ENCODE measurements around the gene DDX4.
"Not testable (repeated sequence)": the region's sequence is repeated elsewhere in the genome, so short reads cannot be mapped to it uniquely, and the experiment has no call there.

DDX4 gene

DNA sequence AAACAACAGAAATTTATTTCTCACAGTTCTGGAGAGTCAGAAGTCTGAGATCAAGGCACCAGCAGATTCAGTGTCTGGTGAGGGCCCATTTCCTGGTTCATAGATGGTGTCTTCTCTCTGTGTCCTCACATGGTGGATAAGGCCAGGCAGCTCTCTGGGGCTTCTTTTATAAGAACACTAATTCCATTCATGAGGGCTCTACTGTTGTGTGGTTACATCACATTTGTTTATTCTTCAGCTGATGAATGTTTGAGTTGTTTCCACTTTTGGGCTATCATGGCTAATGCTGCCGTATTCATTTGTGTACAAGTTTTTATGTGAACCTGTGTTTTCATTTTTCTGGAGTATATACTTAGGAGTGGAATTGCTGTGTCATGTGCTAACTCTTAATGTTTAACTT lies 35.2 kb downstream of the DDX4 start:
- Histone ChIP-seq H3K27me3 (ENCODE audit: insufficient read depth, poor library complexity, severe bottlenecking) (no peaks in the 10 kb centered on the region), H3K27ac (replicated peaks) (no peak overlapping the region), H3K4me3 (replicated peaks; ENCODE audit: insufficient read depth, low read length) (no peak overlapping the region)
- TF ChIP-seq, protein P1, sequence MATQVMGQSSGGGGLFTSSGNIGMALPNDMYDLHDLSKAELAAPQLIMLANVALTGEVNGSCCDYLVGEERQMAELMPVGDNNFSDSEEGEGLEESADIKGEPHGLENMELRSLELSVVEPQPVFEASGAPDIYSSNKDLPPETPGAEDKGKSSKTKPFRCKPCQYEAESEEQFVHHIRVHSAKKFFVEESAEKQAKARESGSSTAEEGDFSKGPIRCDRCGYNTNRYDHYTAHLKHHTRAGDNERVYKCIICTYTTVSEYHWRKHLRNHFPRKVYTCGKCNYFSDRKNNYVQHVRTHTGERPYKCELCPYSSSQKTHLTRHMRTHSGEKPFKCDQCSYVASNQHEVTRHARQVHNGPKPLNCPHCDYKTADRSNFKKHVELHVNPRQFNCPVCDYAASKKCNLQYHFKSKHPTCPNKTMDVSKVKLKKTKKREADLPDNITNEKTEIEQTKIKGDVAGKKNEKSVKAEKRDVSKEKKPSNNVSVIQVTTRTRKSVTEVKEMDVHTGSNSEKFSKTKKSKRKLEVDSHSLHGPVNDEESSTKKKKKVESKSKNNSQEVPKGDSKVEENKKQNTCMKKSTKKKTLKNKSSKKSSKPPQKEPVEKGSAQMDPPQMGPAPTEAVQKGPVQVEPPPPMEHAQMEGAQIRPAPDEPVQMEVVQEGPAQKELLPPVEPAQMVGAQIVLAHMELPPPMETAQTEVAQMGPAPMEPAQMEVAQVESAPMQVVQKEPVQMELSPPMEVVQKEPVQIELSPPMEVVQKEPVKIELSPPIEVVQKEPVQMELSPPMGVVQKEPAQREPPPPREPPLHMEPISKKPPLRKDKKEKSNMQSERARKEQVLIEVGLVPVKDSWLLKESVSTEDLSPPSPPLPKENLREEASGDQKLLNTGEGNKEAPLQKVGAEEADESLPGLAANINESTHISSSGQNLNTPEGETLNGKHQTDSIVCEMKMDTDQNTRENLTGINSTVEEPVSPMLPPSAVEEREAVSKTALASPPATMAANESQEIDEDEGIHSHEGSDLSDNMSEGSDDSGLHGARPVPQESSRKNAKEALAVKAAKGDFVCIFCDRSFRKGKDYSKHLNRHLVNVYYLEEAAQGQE (IDR thresholded peaks at IDR 0.05; ENCODE audit: insufficient replicate concordance, low read depth) = no peak
- TF ChIP-seq GABPA (IDR thresholded peaks at IDR 0.05; ENCODE audit: low read depth) (no peak), POLR2AphosphoS5 (IDR thresholded peaks at IDR 0.05; ENCODE audit: low read depth) (no peak), SPI1 (IDR thresholded peaks at IDR 0.05; ENCODE audit: borderline replicate concordance, low read depth) (no peak)
- TF ChIP-seq, protein P2, sequence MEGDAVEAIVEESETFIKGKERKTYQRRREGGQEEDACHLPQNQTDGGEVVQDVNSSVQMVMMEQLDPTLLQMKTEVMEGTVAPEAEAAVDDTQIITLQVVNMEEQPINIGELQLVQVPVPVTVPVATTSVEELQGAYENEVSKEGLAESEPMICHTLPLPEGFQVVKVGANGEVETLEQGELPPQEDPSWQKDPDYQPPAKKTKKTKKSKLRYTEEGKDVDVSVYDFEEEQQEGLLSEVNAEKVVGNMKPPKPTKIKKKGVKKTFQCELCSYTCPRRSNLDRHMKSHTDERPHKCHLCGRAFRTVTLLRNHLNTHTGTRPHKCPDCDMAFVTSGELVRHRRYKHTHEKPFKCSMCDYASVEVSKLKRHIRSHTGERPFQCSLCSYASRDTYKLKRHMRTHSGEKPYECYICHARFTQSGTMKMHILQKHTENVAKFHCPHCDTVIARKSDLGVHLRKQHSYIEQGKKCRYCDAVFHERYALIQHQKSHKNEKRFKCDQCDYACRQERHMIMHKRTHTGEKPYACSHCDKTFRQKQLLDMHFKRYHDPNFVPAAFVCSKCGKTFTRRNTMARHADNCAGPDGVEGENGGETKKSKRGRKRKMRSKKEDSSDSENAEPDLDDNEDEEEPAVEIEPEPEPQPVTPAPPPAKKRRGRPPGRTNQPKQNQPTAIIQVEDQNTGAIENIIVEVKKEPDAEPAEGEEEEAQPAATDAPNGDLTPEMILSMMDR (IDR thresholded peaks at IDR 0.05; ENCODE audit: insufficient read depth, low read length) = no peak
- no peak for DNase-seq (ENCODE audit: low read depth in 1 of 2, low spot score in 1 of 2)

DNA sequence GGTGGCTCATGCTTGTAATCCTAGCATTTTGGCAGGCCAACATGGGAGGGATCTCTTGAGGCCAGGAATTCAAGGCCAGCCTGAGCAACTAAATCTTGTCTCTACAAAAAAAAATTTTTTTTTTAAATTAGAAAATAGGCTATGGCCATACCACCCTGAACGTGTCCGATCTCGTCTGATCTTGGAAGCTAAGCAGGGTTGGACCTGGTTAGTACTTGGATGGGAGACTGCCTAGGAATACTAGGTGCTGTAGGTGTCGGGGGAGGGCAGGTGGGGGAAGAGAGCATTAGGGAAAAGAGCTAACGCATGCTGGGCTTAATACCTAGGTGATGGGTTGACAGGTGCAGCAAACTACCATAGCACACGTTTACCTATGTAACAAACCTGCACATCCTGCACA lies 39.5 kb downstream of the DDX4 start:
- TF ChIP-seq, protein P2 (IDR thresholded peaks at IDR 0.05; ENCODE audit: insufficient read depth, low read length) = no peak
- TF ChIP-seq, protein P1 (IDR thresholded peaks at IDR 0.05; ENCODE audit: insufficient replicate concordance, low read depth) = no peak
- TF ChIP-seq POLR2AphosphoS5 (IDR thresholded peaks at IDR 0.05; ENCODE audit: low read depth) = no peak
- no peak for TF ChIP-seq GABPA (IDR thresholded peaks at IDR 0.05; ENCODE audit: low read depth)
- no peak for TF ChIP-seq SPI1 (IDR thresholded peaks at IDR 0.05; ENCODE audit: borderline replicate concordance, low read depth)
- DNase-seq (ENCODE audit: low read depth in 1 of 2, low spot score in 1 of 2) = no peak

DNA sequence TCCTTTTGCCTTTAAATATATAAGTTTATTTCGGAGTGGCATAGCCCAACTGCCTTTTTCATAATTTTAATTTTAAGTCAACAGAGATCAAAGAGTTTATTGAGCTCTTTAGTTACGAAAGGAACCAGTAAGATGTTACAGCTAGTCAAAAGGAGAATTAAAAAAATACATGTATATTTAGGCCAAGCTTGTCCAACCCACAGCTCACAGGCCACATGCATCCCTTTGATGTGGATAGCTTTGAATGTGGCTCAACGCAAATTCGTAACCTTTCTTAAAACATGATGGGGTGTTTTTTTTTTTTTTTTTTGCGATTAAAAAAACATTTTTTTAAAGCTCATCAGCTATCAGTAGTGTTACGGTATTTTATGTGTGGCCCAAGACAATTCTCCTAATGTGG lies 63.1 kb downstream of the DDX4 start:
- DNase-seq (ENCODE audit: low read depth in 1 of 2, low spot score in 1 of 2) = no peak
- TF ChIP-seq GABPA (IDR thresholded peaks at IDR 0.05; ENCODE audit: low read depth) = no peak
- no peak for TF ChIP-seq POLR2AphosphoS5 (IDR thresholded peaks at IDR 0.05; ENCODE audit: low read depth)
- TF ChIP-seq SPI1 (IDR thresholded peaks at IDR 0.05; ENCODE audit: borderline replicate concordance, low read depth) = no peak
- TF ChIP-seq, protein P1 (IDR thresholded peaks at IDR 0.05; ENCODE audit: insufficient replicate concordance, low read depth) = no peak
- TF ChIP-seq, protein P2 (IDR thresholded peaks at IDR 0.05; ENCODE audit: insufficient read depth, low read length) = no peak
- H3K4me3 ChIP-seq (replicated peaks; ENCODE audit: insufficient read depth, low read length) = no peak overlapping the region

More for the DNA sequence above, 39.5 kb downstream of the DDX4 start:
- no peak overlapping the region for H3K27ac ChIP-seq (replicated peaks)
- H3K4me3 ChIP-seq (replicated peaks; ENCODE audit: insufficient read depth, low read length) = no peak overlapping the region
- no peaks in the 10 kb centered on the region for H3K27me3 ChIP-seq (ENCODE audit: insufficient read depth, poor library complexity, severe bottlenecking)

DNA sequence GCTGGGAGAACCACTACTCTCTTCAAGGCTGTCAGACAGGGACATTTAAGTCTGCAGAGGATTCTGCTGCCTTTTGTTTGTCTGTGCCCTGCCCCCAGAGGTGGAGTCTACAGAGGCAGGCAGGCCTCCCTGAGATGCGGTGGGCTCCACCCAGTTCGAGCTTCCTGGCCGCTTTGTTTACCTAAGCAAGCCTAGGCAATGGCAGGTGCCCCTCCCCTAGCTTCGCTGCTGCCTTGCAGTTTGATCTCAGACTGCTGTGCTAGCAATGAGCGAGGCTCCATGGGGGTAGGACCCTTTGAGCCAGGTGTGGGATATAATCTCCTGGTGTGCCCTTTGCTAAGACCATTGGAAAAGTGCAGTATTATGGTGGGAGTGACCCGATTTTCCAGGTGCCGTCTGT lies 71.0 kb downstream of the DDX4 start:
- H3K27me3 ChIP-seq (ENCODE audit: insufficient read depth, poor library complexity, severe bottlenecking); H3K4me3 ChIP-seq (replicated peaks; ENCODE audit: insufficient read depth, low read length); DNase-seq (ENCODE audit: low read depth in 1 of 2, low spot score in 1 of 2); H3K27ac ChIP-seq (replicated peaks): not testable (repeated sequence)

More for the DNA sequence above, 63.1 kb downstream of the DDX4 start:
- H3K27ac ChIP-seq (replicated peaks) = no peak overlapping the region
- no peaks in the 10 kb centered on the region for H3K27me3 ChIP-seq (ENCODE audit: insufficient read depth, poor library complexity, severe bottlenecking)

DNA sequence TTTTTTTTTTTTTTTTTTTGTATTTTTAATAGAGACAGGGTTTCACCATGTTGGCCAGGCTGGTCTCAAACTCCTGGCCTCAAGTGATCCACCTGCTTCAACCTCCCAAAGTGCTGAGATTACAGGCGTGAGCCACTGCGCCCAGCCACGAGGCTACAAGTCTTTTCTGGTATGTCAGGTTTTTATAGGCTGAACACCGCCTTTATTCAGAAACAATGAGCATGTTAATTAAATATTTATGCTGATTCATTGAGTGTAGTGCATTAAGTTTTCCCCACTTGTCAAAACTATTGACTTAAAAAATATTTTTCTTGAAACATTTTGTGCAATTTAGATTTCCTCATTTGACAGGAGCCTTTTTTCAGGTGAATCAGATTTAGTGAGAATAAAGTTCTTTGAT lies 78.1 kb downstream of the DDX4 start:
- DNase-seq (ENCODE audit: low read depth in 1 of 2, low spot score in 1 of 2); H3K27me3 ChIP-seq (ENCODE audit: insufficient read depth, poor library complexity, severe bottlenecking); H3K27ac ChIP-seq (replicated peaks); H3K4me3 ChIP-seq (replicated peaks; ENCODE audit: insufficient read depth, low read length): not testable (repeated sequence)
